Breast epithelium (tissue), 3 donors: ENCODE results near the gene CAB39.

Experiments
- CTCF ChIP-seq, 3 donors: fragments of 450-650 bp; IDR thresholded peaks; one replicate each; pipeline ENCODE4 v1.5.1; 2016 to 2017; ENCODE audit warnings: antibody characterized with exemption in 3 of 3, mild to moderate bottlenecking in 3 of 3, moderate library complexity in 3 of 3
- POLR2A ChIP-seq: fragments of 450-650 bp; IDR thresholded peaks from one replicate; pipeline ENCODE4 v1.6.1; 2016; ENCODE audit warnings: antibody characterized with exemption, mild to moderate bottlenecking, moderate library complexity

DNA sequence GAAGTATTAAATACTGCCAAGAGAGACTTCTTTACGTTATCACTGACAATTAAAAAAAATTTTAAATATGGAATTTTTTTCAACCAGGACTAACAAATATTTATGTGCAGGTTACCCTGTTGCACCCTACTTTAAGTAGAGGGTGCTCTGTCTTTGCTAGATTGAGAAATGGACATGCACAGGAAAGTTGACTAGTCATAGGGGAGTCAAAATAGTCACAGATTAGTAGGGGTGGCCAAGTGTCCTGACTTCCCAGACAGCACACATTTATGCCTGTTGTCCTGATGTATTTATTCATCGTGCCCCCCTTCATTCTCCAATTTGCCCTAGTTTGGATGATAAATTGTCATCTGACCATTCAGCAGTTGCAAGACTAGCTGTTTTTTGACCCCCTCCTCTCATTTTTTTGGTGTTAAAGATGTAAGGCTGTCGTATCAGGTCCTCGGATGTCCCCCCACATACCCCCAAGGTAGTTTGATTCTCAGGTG is 20.3 kb downstream of the CAB39 start:
- TF ChIP-seq CTCF (IDR thresholded peaks at IDR 0.05) (no peak), POLR2A (no peak)
